ENCODE data around the gene PAIP2B. TPM values are rescaled to one million over a fixed set of nuclear protein-coding genes. Genes with fewer than 3 reads are reported as not detected.

Gene PAIP2B
- total and polyA plus RNA-seq, 2 donors (not counting 1 experiment from before 2014, with no cell fraction given), result 0.22 to 1.2 TPM

- H2AFZ ChIP-seq (ENCODE audit: low read length), result no peak overlapping the region
- H4K20me1 ChIP-seq (ENCODE audit: control insufficient read depth, extremely low read depth, insufficient read depth, low read length), result no peaks in the 10 kb centered on the region
- H3K4me2 ChIP-seq (ENCODE audit: extremely low read depth, insufficient read depth, low read length), result no peak overlapping the region
- DNase-seq (ENCODE audit: low read depth in 2 of 2), result no peak
- H3K4me1 ChIP-seq (ENCODE audit: control insufficient read depth, extremely low read depth, insufficient read depth, low read length), result no peaks in the 10 kb centered on the region
- H3K9ac ChIP-seq (ENCODE audit: insufficient read depth, low read length), result no peak overlapping the region
- H3K36me3 ChIP-seq (ENCODE audit: control insufficient read depth, insufficient read depth, low read length), result peaks cover 2% of the 10 kb centered on the region
- H3K79me2 ChIP-seq (ENCODE audit: control insufficient read depth, insufficient read depth, low read length), result no peaks in the 10 kb centered on the region
- H3K27me3 ChIP-seq (ENCODE audit: control insufficient read depth, insufficient read depth, low read length), result peaks cover 5% of the 10 kb centered on the region
- H3K27ac ChIP-seq (ENCODE audit: insufficient read depth, low read length), result no peak overlapping the region
- H3K4me3 ChIP-seq (replicated peaks in 1 of 4; ENCODE audit: control extremely low read depth in 1 of 4, insufficient read depth in 1 of 4, low read depth in 3 of 4, low read length in 4 of 4), result no peak overlapping the region
- no peaks in the 10 kb centered on the region for H3K9me3 ChIP-seq (ENCODE audit: control insufficient read depth, insufficient read depth, low read depth, low read length)
- no peak for TF ChIP-seq EZH2 (IDR thresholded peaks at IDR 0.05; ENCODE audit: low read length, missing control alignments)
- TF ChIP-seq, protein P1, sequence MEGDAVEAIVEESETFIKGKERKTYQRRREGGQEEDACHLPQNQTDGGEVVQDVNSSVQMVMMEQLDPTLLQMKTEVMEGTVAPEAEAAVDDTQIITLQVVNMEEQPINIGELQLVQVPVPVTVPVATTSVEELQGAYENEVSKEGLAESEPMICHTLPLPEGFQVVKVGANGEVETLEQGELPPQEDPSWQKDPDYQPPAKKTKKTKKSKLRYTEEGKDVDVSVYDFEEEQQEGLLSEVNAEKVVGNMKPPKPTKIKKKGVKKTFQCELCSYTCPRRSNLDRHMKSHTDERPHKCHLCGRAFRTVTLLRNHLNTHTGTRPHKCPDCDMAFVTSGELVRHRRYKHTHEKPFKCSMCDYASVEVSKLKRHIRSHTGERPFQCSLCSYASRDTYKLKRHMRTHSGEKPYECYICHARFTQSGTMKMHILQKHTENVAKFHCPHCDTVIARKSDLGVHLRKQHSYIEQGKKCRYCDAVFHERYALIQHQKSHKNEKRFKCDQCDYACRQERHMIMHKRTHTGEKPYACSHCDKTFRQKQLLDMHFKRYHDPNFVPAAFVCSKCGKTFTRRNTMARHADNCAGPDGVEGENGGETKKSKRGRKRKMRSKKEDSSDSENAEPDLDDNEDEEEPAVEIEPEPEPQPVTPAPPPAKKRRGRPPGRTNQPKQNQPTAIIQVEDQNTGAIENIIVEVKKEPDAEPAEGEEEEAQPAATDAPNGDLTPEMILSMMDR (conservative IDR thresholded peaks at IDR 0.05 in 1 of 2, IDR thresholded peaks at IDR 0.05 in 1 of 2; ENCODE audit: low read depth in 1 of 2, low read length in 2 of 2), result no peak
These were observed 76.7 kb downstream of the PAIP2B start for GRCh38 chr2:71150082-71150816.

DNA sequence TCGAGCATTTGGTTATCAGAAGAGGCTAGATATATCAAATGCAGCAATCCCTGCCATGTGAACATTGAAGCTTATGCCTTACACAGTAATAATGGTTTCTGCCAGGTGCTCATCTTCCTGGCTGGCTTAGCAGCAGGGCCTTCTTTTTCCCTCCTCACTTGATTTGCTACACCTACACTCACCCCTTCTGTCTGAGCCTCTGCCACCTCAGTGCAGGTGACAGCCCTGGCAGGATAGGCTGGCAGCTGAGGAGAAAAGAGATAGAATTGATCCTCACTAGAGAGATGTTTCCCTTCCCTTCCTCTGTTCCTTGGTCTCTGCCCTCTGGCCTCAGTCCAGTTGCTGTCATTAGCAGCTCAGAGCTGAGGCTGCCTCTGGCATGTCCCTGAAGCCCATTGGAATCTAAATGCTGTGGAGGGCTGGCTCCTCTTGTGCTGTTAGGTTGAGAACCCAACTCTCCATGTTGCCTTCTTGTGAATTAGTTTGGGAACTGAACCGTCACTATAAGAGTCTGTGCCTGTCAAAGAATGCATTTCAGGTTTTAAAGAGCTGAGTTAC is 78.3 kb downstream of the PAIP2B start:
- Histone ChIP-seq H3K4me2 (ENCODE audit: extremely low read depth, insufficient read depth, low read length) (no peak overlapping the region), H3K27me3 (ENCODE audit: control insufficient read depth, insufficient read depth, low read length) (no peaks in the 10 kb centered on the region), H3K4me1 (ENCODE audit: control insufficient read depth, extremely low read depth, insufficient read depth, low read length) (no peaks in the 10 kb centered on the region), H3K79me2 (ENCODE audit: control insufficient read depth, insufficient read depth, low read length) (no peaks in the 10 kb centered on the region), H4K20me1 (ENCODE audit: control insufficient read depth, extremely low read depth, insufficient read depth, low read length) (no peaks in the 10 kb centered on the region), H3K4me3 (replicated peaks in 1 of 4; ENCODE audit: control extremely low read depth in 1 of 4, insufficient read depth in 1 of 4, low read depth in 3 of 4, low read length in 4 of 4) (no peak overlapping the region), H3K9ac (ENCODE audit: insufficient read depth, low read length) (no peak overlapping the region), H3K27ac (ENCODE audit: insufficient read depth, low read length) (no peak overlapping the region), H2AFZ (ENCODE audit: low read length) (no peak overlapping the region), H3K9me3 (ENCODE audit: control insufficient read depth, insufficient read depth, low read depth, low read length) (no peaks in the 10 kb centered on the region), H3K36me3 (ENCODE audit: control insufficient read depth, insufficient read depth, low read length) (peaks cover 2% of the 10 kb centered on the region)
- TF ChIP-seq EZH2 (IDR thresholded peaks at IDR 0.05; ENCODE audit: low read length, missing control alignments), result no peak
- TF ChIP-seq, protein P1 (conservative IDR thresholded peaks at IDR 0.05 in 1 of 2, IDR thresholded peaks at IDR 0.05 in 1 of 2; ENCODE audit: low read depth in 1 of 2, low read length in 2 of 2), result no peak
- no peak for DNase-seq (ENCODE audit: low read depth in 2 of 2)

GRCh38 chr2:71143782-71144181 is 83.1 kb downstream of the PAIP2B start:
- Histone ChIP-seq H3K9ac (ENCODE audit: insufficient read depth, low read length) (no peak overlapping the region), H3K4me2 (ENCODE audit: extremely low read depth, insufficient read depth, low read length) (no peak overlapping the region), H3K79me2 (ENCODE audit: control insufficient read depth, insufficient read depth, low read length) (no peaks in the 10 kb centered on the region), H3K9me3 (ENCODE audit: control insufficient read depth, insufficient read depth, low read depth, low read length) (no peaks in the 10 kb centered on the region), H3K27me3 (ENCODE audit: control insufficient read depth, insufficient read depth, low read length) (no peaks in the 10 kb centered on the region), H4K20me1 (ENCODE audit: control insufficient read depth, extremely low read depth, insufficient read depth, low read length) (no peaks in the 10 kb centered on the region), H3K27ac (ENCODE audit: insufficient read depth, low read length) (no peak overlapping the region), H3K4me3 (replicated peaks in 1 of 4; ENCODE audit: control extremely low read depth in 1 of 4, insufficient read depth in 1 of 4, low read depth in 3 of 4, low read length in 4 of 4) (no peak overlapping the region), H3K4me1 (ENCODE audit: control insufficient read depth, extremely low read depth, insufficient read depth, low read length) (no peaks in the 10 kb centered on the region), H2AFZ (ENCODE audit: low read length) (no peak overlapping the region), H3K36me3 (ENCODE audit: control insufficient read depth, insufficient read depth, low read length) (peaks cover 4% of the 10 kb centered on the region)
- DNase-seq (ENCODE audit: low read depth in 2 of 2), result no peak
- no peak for TF ChIP-seq EZH2 (IDR thresholded peaks at IDR 0.05; ENCODE audit: low read length, missing control alignments)
- TF ChIP-seq, protein P1 (conservative IDR thresholded peaks at IDR 0.05 in 1 of 2, IDR thresholded peaks at IDR 0.05 in 1 of 2; ENCODE audit: low read depth in 1 of 2, low read length in 2 of 2), result no peak

Measured in fibroblast of lung (primary cell).